ENCODE data around the gene PTPRJ. TPM values are rescaled to one million over a fixed set of nuclear protein-coding genes. Genes with fewer than 3 reads are reported as not detected.

Gene PTPRJ
- total RNA-seq, 1 donor: 6.6 TPM

DNA sequence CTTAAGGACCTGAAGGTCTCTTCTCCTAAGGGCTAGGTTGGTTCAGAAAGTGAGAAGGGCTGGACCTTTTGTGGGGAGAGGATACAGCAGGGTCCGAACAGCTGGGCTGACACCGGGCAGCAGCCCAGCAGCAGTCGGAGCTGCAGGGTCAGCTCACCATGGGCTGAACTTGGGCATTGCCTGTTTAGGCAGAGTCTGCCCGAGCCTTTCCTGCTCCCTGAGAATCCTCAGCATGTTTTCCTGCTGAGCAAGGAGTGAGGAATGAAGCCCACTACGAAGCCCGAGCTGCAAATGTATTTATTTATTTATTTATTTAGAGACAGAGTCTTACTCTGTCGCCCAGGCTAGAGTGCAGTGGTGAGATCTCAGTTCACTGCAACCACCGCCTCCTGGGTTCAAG, 83.9 kb downstream of the PTPRJ start:
- peak overlapping the region; percentile 36 for H3K4me3 ChIP-seq (ENCODE audit: low read depth, low read length)
- peak; percentile 68 for DNase-seq (ENCODE audit: low read depth)
- TF ChIP-seq, protein P1, sequence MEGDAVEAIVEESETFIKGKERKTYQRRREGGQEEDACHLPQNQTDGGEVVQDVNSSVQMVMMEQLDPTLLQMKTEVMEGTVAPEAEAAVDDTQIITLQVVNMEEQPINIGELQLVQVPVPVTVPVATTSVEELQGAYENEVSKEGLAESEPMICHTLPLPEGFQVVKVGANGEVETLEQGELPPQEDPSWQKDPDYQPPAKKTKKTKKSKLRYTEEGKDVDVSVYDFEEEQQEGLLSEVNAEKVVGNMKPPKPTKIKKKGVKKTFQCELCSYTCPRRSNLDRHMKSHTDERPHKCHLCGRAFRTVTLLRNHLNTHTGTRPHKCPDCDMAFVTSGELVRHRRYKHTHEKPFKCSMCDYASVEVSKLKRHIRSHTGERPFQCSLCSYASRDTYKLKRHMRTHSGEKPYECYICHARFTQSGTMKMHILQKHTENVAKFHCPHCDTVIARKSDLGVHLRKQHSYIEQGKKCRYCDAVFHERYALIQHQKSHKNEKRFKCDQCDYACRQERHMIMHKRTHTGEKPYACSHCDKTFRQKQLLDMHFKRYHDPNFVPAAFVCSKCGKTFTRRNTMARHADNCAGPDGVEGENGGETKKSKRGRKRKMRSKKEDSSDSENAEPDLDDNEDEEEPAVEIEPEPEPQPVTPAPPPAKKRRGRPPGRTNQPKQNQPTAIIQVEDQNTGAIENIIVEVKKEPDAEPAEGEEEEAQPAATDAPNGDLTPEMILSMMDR (IDR thresholded peaks at IDR 0.05; ENCODE audit: insufficient read depth, low read length): no peak

DNA sequence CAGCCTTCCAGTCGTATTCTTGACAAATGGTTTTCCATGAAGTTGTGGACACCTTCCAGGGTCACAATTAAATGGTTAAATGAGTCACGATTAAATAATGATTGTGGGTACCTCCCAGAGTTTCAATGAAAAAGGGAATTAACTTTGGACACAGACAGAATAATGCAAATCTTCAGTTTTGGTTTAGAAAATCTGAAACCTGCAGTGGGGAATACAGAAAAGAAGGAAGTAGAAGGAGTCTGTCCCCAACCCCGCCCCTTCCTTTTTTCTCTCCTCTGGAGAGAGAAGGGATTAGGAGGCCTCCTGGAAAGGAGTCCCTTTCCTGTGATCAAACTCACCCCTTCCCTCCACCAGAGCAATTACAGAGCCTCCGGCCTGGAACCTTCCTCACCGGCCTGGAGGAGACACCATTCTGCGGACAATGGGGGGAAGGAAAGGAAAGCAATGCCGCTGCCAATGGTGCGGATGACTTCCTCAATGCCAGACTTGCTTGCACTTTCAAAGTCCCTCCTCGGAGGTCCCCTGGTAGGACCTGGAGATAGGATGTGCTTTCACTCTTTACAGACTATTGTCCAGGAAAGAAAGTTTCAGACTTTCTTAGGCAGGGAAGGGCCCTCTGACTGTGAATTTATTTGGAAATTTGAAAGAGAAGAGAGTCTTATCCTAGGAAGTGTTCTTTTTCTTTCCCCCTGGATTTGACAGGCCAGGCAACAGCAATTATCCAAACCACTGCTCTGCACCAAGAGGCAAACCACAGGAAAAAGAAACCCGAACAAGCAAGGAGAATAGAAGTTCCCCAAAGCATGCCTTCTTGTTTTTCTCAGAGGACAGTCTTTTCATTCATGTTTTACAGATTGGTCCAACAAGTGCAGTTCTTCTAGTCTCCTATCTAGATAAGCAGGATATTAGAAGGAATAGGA, 86.8 kb downstream of the PTPRJ start:
- TF ChIP-seq, protein P1 (IDR thresholded peaks at IDR 0.05; ENCODE audit: insufficient read depth, low read length): no peak
- peak; percentile 45 for DNase-seq (ENCODE audit: low read depth)
- H3K4me3 ChIP-seq (ENCODE audit: low read depth, low read length): peak overlapping the region; percentile 19

DNA sequence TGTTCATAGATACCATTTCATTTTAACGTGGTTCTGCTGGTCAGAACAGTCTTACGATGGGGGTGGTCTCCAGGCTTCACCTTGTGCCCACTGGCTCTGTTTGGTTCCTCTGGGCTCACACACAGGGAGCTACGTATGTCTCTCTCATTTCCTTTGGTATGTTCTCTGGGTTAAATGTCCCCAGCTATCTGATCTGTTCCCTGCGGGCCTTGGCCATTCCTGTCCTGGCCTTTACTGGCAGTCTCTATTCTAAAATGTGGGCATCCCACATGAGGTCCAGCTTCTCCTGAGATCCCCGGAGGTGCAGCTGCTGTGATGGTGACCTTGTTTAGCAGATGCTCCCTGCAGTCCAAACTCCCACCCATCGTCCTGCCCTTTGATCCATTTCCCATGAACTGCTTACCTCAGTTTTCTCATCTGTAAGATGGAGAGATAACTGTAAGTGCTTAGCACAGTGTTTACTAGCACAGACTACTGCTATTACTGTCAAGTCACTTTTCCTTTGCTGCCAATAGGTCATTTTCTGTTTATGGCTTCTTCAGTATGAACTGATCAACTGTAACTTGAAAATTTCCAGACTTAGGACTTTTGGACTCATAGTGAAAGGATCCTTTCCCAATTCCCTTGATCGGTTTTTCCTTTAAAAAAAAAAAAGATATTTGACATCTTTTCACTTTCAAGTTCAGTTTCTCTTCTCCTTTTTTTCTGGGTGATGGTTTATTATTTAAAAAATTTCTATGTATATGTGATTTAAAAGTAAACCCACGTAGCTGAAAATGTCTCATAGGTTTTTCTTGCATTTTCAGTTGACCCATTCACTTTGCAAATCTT, 92.9 kb downstream of the PTPRJ start:
- TF ChIP-seq, protein P1 (IDR thresholded peaks at IDR 0.05; ENCODE audit: insufficient read depth, low read length): no peak
- DNase-seq (ENCODE audit: low read depth): no peak
- no peak overlapping the region for H3K4me3 ChIP-seq (ENCODE audit: low read depth, low read length)

DNA sequence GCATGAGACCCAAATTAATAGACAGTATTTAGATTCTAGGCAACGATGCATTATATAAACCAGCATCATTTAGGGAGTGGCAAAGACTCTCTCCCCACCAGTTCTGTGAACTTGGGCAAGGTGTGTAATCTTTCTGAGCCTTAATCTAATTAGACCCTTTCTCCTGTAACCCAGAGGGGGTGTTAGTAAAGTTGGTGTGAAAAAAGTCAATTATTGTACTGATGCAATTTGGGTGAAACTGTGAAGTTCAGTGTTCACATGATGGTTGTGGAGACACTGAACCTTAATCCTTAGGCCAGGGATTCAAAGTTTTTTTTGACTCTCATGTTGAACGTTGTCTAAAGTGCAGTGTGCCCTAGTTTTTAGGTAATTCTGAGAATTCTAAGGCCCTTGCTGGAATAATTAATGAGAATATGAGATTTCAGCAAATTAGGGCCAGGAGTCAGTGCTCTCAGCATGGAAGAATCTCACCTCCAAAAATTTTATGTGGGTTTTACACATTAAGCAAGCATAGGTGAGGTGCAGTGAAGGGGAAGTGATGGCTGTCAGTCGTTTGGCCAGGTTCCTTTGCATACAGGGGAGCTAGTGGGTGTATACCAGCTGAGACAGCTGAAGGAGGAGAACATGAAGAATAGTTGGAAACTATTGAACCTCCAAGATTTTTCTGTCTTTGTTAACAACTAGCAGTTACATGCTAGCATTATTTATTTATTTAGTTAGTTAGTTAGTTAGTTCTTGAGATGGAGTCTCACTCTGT, 94.2 kb downstream of the PTPRJ start:
- DNase-seq (ENCODE audit: low read depth): no peak
- TF ChIP-seq, protein P1 (IDR thresholded peaks at IDR 0.05; ENCODE audit: insufficient read depth, low read length): no peak
- no peak overlapping the region for H3K4me3 ChIP-seq (ENCODE audit: low read depth, low read length)

DNA sequence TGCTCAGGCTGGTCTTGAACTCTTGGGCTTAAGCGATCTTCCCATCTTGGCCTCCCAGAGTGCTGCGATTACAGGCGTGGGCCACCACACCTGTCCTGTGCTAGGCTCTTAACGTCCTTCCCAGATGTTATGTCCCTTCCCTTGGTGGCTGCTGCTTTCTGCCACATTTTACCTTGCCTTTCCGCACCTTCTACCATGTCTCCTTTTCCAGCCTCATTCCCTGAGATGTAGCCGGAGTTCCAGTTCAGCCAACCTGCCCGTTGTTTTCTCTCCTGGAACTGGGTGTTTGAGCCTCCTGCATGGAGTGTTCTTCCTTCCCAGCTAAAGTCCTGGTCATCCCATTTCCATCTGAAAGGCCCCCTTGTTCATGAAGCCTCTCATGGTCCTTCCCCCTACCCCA, 95.3 kb downstream of the PTPRJ start:
- H3K4me3 ChIP-seq (ENCODE audit: low read depth, low read length): no peak overlapping the region
- DNase-seq (ENCODE audit: low read depth): no peak
- TF ChIP-seq, protein P1 (IDR thresholded peaks at IDR 0.05; ENCODE audit: insufficient read depth, low read length): no peak

DNA sequence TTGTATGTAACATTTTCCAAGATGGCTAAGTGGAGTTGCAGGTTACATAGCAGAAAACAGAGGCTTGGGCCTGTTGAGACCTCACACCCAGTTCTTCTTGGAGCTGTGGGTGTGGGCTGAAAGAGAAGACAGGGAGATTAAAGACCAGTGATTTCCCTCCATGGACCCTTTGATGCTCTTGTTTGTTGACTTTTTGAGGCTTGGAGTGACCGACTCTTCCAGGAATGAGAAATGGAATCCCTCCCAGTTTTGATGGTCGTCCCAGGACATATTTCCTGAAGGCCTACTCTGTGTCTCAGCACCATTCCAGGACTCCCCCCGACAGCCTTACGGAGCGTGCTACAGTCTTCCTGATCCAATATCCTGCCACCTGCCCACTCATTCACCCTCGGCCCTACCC, 96.9 kb downstream of the PTPRJ start:
- no peak for DNase-seq (ENCODE audit: low read depth)

More for the DNA sequence above, 96.9 kb downstream of the PTPRJ start:
- TF ChIP-seq, protein P1 (IDR thresholded peaks at IDR 0.05; ENCODE audit: insufficient read depth, low read length): no peak
- H3K4me3 ChIP-seq (ENCODE audit: low read depth, low read length): no peak overlapping the region

All from fibroblast of the aortic adventitia (primary cell).